ENCODE data around the gene ZDHHC22.

- TF ChIP-seq ZNF713 (CRISPR knock-in tag; IDR thresholded peaks at IDR 0.05) (no peak), FOXM1 (CRISPR knock-in tag; IDR thresholded peaks at IDR 0.05) (no peak), MYNN (CRISPR knock-in tag; IDR thresholded peaks at IDR 0.05; ENCODE audit: low read depth) (no peak), ATF2 (CRISPR knock-in tag; IDR thresholded peaks at IDR 0.05) (no peak), EZH2 (conservative IDR thresholded peaks at IDR 0.05; ENCODE audit: low read depth, low read length) (no peak), ZSCAN31 (CRISPR knock-in tag; IDR thresholded peaks at IDR 0.05; ENCODE audit: low read depth) (no peak), MYC (CRISPR knock-in tag; IDR thresholded peaks at IDR 0.05; ENCODE audit: borderline replicate concordance) (no peak), ZNF335 (CRISPR knock-in tag; IDR thresholded peaks at IDR 0.05) (no peak), ZNF740 (CRISPR knock-in tag; IDR thresholded peaks at IDR 0.05) (no peak), FOSL1 (CRISPR knock-in tag; IDR thresholded peaks at IDR 0.05; ENCODE audit: borderline replicate concordance) (no peak), BORCS8-MEF2B (CRISPR knock-in tag; IDR thresholded peaks at IDR 0.05) (no peak), TAF1 (CRISPR knock-in tag; IDR thresholded peaks at IDR 0.05) (no peak), MAX (IDR thresholded peaks at IDR 0.05) (no peak)
Observed at GRCh38 chr14:77177702-77178101, 36.1 kb upstream of the ZDHHC22 start.

All from HepG2 (cell line).